H54 (cell line): ENCODE results near the gene GALK1.
A peak's percentile ranks its signal among the peaks of the same experiment; 100 is the strongest.

Experiments used
- DNase-seq: peaks from one replicate; pipeline ENCODE4 v3.0.0; 2011; ENCODE audit warnings: low spot score, mixed read lengths; ENCODE audit not compliant: insufficient read length
- FAIRE-seq: peaks from 3 replicates; lab custom pipeline; 2011; peaks lifted over from hg19 to GRCh38; lab: Jason Lieb, UNC
- POLR2A ChIP-seq: IDR thresholded peaks from 2 replicates; pipeline ENCODE4 v1.6.1; 2011; ENCODE audit warnings: low read depth, mild to moderate bottlenecking, low read length

The GALK1 gene

GRCh38 chr17:75803883-75804282, 38.9 kb upstream of the GALK1 start:
- no peak for TF ChIP-seq POLR2A
- FAIRE-seq (no peak), DNase-seq (no peak)

- no peak for TF ChIP-seq POLR2A
- DNase-seq (no peak), FAIRE-seq (no peak)
These were observed 34.4 kb upstream of the GALK1 start for GRCh38 chr17:75799402-75799801.

- FAIRE-seq (no peak), DNase-seq (no peak)
- TF ChIP-seq POLR2A: no peak
These were observed 31.0 kb upstream of the GALK1 start for GRCh38 chr17:75795820-75796607.

GRCh38 chr17:75793460-75793859, 28.5 kb upstream of the GALK1 start:
- DNase-seq (no peak), FAIRE-seq (no peak)
- TF ChIP-seq POLR2A: no peak

GRCh38 chr17:75791254-75791653, 26.3 kb upstream of the GALK1 start:
- DNase-seq (no peak), FAIRE-seq (no peak)
- TF ChIP-seq POLR2A: no peak

GRCh38 chr17:75785016-75785890, 20.3 kb upstream of the GALK1 start:
- peak; percentile 70 for DNase-seq
- TF ChIP-seq POLR2A: peak; percentile 65
- no peak for FAIRE-seq

GRCh38 chr17:75784473-75785015, 19.6 kb upstream of the GALK1 start, which contains the start of gene UNK:
TSS of gene UNK (plus strand) at chr17:75784806. CDS start at chr17:75784881, 75 bp downstream.
- peak; percentile 91 for DNase-seq
- FAIRE-seq: peak; percentile 58
- TF ChIP-seq POLR2A: no peak

- FAIRE-seq (no peak), DNase-seq (no peak)
- no peak for TF ChIP-seq POLR2A
These were observed 18.9 kb upstream of the GALK1 start for GRCh38 chr17:75783803-75784472.

GRCh38 chr17:75783069-75783783, 18.2 kb upstream of the GALK1 start:
- no peak for FAIRE-seq
- no peak for DNase-seq
- no peak for TF ChIP-seq POLR2A

GRCh38 chr17:75779987-75780889, 15.2 kb upstream of the GALK1 start:
- FAIRE-seq (no peak), DNase-seq (no peak)
- no peak for TF ChIP-seq POLR2A

GRCh38 chr17:75779250-75779986, 14.4 kb upstream of the GALK1 start:
- TF ChIP-seq POLR2A: peak; percentile 100
- FAIRE-seq (peak; percentile 95), DNase-seq (peak; percentile 97)
